UCSD-AML1 (cell line): ENCODE data around the gene FBXL4.
"Not testable (repeated sequence)": the region's sequence is repeated elsewhere in the genome, so short reads cannot be mapped to it uniquely, and the experiment has no call there.

Experiments
- DNase-seq: peaks from one replicate; lab custom pipeline; 2025; ENCODE audit not compliant: unreplicated experiment; lab: John Stamatoyannopoulos, UW

The FBXL4 gene

GRCh38 chr6:98946266-98946878 is 1.4 kb downstream of the FBXL4 start:
- DNase-seq: no peak

- no peak for DNase-seq
Observed at GRCh38 chr6:98945311-98946115, 2.2 kb downstream of the FBXL4 start.

- DNase-seq: no peak
Observed at GRCh38 chr6:98944598-98945081, 3.1 kb downstream of the FBXL4 start.

- no peak for DNase-seq
Observed at GRCh38 chr6:98944168-98944567, 3.6 kb downstream of the FBXL4 start.

GRCh38 chr6:98942263-98942803 is 5.4 kb downstream of the FBXL4 start:
- DNase-seq: no peak

- no peak for DNase-seq
Observed at GRCh38 chr6:98941319-98941718, 6.4 kb downstream of the FBXL4 start.

- no peak for DNase-seq
Observed at GRCh38 chr6:98937351-98937750, 10.4 kb downstream of the FBXL4 start.

- DNase-seq: peak; percentile 16
Observed at GRCh38 chr6:98932381-98932780, 15.4 kb downstream of the FBXL4 start.

- DNase-seq: no peak
Observed at GRCh38 chr6:98931696-98932095, 16.1 kb downstream of the FBXL4 start.

- DNase-seq: no peak
Observed at GRCh38 chr6:98929498-98930060, 18.2 kb downstream of the FBXL4 start.

- DNase-seq: no peak
Observed at GRCh38 chr6:98928688-98929087, 19.1 kb downstream of the FBXL4 start.

- no peak for DNase-seq
Observed at GRCh38 chr6:98927534-98927933, 20.2 kb downstream of the FBXL4 start.

GRCh38 chr6:98925831-98926230 is 21.9 kb downstream of the FBXL4 start:
- DNase-seq: no peak

GRCh38 chr6:98924647-98925046 is 23.1 kb downstream of the FBXL4 start:
- DNase-seq: no peak

GRCh38 chr6:98920904-98921431 is 26.8 kb downstream of the FBXL4 start:
- DNase-seq: no peak

GRCh38 chr6:98910946-98911345 is 36.8 kb downstream of the FBXL4 start:
- DNase-seq: not testable (repeated sequence)

- DNase-seq: no peak
Observed at GRCh38 chr6:98909236-98909635, 38.5 kb downstream of the FBXL4 start.

GRCh38 chr6:98906342-98906741 is 41.4 kb downstream of the FBXL4 start:
- not testable (repeated sequence) for DNase-seq

GRCh38 chr6:98905759-98906158 is 42.0 kb downstream of the FBXL4 start:
- DNase-seq: no peak

GRCh38 chr6:98904096-98904495 is 43.6 kb downstream of the FBXL4 start:
- DNase-seq: no peak

- no peak for DNase-seq
Observed at GRCh38 chr6:98900706-98901105, 47.0 kb downstream of the FBXL4 start.

- DNase-seq: no peak
Observed at GRCh38 chr6:98894810-98895209, 52.9 kb downstream of the FBXL4 start.
